GM12865 (cell line): ENCODE measurements around the gene UNC13A.
"Not testable (repeated sequence)": the region's sequence is repeated elsewhere in the genome, so short reads cannot be mapped to it uniquely, and the experiment has no call there.

ENCODE experiments used
- DNase-seq: peaks from one replicate; pipeline ENCODE4 v3.0.0; 2010; ENCODE audit warnings: low read depth
- H3K4me3 ChIP-seq: 2 replicates; pipeline ENCODE4 v1.5.1; 2011; ENCODE audit warnings: mild to moderate bottlenecking, low read depth, low read length, control low read depth
- CTCF ChIP-seq: IDR thresholded peaks from 2 replicates; pipeline ENCODE4 v1.5.1; 2011; ENCODE audit warnings: low read length, control low read depth, low read depth, inconsistent platforms; ENCODE audit not compliant: insufficient read depth; ENCODE audit errors: missing control alignments

UNC13A gene

GRCh38 chr19:17555929-17556813, 132.0 kb downstream of the UNC13A start:
- peak; percentile 68 for DNase-seq
- no peak for TF ChIP-seq CTCF
- peak overlapping the region; percentile 68 for H3K4me3 ChIP-seq

GRCh38 chr19:17555480-17555928, 132.7 kb downstream of the UNC13A start, which contains the start of gene COLGALT1:
Gene COLGALT1 (plus strand): TSS chr19:17555649. CDS start chr19:17555714, 65 bp downstream.
- peak within 1 kb of the TSS; percentile 68 for H3K4me3 ChIP-seq
- peak; percentile 98 for DNase-seq

GRCh38 chr19:17554968-17555479, 133.1 kb downstream of the UNC13A start:
- TF ChIP-seq CTCF = no peak
- DNase-seq = no peak
- H3K4me3 ChIP-seq = peak overlapping the region; percentile 61

More at GRCh38 chr19:17555480-17555928, 132.7 kb downstream of the UNC13A start, which contains the start of gene COLGALT1:
- no peak for TF ChIP-seq CTCF

GRCh38 chr19:17553256-17553655, 134.9 kb downstream of the UNC13A start:
- H3K4me3 ChIP-seq = no peak overlapping the region
- peak; percentile 57 for DNase-seq
- TF ChIP-seq CTCF = no peak

GRCh38 chr19:17552735-17553134, 135.4 kb downstream of the UNC13A start:
- DNase-seq, H3K4me3 ChIP-seq: not testable (repeated sequence)
